Chondrocyte (in vitro differentiated cells): ENCODE results near the gene TLE5. TPM values are rescaled to one million over a fixed set of nuclear protein-coding genes. Genes with fewer than 3 reads are reported as not detected.

Source experiments
- DNase-seq: peaks from one replicate; pipeline ENCODE4 v3.0.0; 2021; ENCODE audit warnings: mixed read lengths, low spot score
- H3K27ac Mint-ChIP-seq: one replicate; pipeline ENCODE4 v1.8.0; 2021; ENCODE audit warnings: mild to moderate bottlenecking, moderate library complexity, mixed read lengths; ENCODE audit not compliant: unreplicated experiment
- H3K27me3 Mint-ChIP-seq: 2 replicates; pipeline ENCODE4 v1.8.0; 2021; ENCODE audit warnings: low read depth, mixed read lengths
- H3K36me3 Mint-ChIP-seq: 2 replicates; pipeline ENCODE4 v1.8.0; 2021; ENCODE audit warnings: low read depth, mixed read lengths
- H3K4me1 Mint-ChIP-seq: 2 replicates; pipeline ENCODE4 v1.8.0; 2021; ENCODE audit warnings: low read depth, mild to moderate bottlenecking, mixed read lengths
- H3K4me3 Mint-ChIP-seq: one replicate; pipeline ENCODE4 v1.8.0; 2021; ENCODE audit warnings: mild to moderate bottlenecking, moderate library complexity, mixed read lengths; ENCODE audit not compliant: unreplicated experiment
- H3K9me3 Mint-ChIP-seq: 2 replicates; pipeline ENCODE4 v1.8.0; 2021; ENCODE audit warnings: low read depth, mixed read lengths
- CTCF ChIP-seq: fragments of 200-600 bp; sonication (generic); IDR thresholded peaks from 2 replicates; pipeline ENCODE4 v1.5.0; 2021; ENCODE audit warnings: antibody characterized with exemption, mild to moderate bottlenecking, moderate library complexity
- total RNA-seq: library from RNA; stranded (reverse); gene quantifications from 3 replicates; pipeline ENCODE4 v1.2.1, GENCODE V29; 2021

Gene TLE5
- total RNA-seq, 1 donor from 2014 or later = 303 TPM

DNA sequence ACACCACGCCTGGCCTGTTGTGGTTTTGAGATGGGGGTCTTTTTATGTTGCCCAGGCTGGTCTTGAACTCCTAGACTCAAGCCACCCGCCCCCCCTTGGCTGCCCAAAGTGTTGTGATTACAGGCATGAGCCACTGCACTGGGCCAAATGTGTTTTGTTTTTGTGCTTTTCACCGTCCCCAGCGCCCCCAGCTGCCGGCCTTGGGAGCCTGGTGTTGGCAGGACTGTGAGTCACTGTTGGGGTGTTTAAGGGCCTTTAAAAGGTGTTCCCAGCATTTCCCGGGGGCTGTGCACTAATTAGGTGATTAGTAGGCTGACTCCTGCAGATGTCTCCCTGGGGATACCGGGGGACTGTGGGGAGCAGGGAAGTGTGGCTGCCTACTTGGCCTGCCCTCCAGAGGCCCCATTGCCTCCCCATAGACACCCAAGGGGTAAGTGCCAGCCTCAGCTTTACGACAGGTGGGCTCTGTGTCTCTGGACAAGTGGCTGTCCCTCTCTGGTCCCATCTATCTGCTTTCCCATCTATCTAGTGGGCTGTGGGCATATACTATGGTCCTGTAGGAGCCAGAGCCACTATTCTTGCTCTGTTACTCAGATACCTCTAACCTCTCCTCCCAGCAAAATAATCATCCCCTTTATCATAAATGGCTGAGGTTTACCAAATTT is 11.8 kb upstream of the TLE5 start:
- Mint-ChIP-seq H3K9me3 (no peaks in the 10 kb centered on the region), H3K4me1 (peaks cover 10% of the 10 kb centered on the region), H3K27ac (no peak overlapping the region), H3K27me3 (no peaks in the 10 kb centered on the region), H3K36me3 (no peaks in the 10 kb centered on the region), H3K4me3 (no peak overlapping the region)
- DNase-seq = no peak
- TF ChIP-seq CTCF = peak; percentile 25

- Mint-ChIP-seq H3K9me3 (no peaks in the 10 kb centered on the region), H3K4me3 (no peak overlapping the region), H3K27ac (no peak overlapping the region), H3K36me3 (no peaks in the 10 kb centered on the region), H3K4me1 (peaks cover 10% of the 10 kb centered on the region), H3K27me3 (no peaks in the 10 kb centered on the region)
- DNase-seq = no peak
- no peak for TF ChIP-seq CTCF
Measured at GRCh38 chr19:3073159-3073563, 10.9 kb upstream of the TLE5 start.

DNA sequence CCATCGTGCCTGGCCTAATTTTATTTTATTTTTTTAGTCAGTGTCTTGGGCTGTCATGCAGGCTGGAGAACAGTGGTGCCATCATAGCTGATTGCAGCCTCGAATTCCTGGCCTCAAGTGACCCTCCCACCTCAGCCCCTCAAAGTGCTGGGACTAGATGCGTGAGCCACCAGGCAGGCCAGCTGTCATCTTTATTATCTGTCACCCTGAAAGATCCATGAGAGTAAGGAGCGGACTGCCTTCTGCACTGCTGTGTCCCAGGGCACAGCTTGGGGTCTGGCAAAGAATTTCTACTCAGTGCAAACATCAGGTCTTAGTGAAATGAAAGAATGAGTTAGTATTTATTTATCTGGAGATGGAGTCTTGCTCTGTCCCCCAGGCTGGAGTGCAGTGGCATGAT is 9.5 kb upstream of the TLE5 start:
- no peak for TF ChIP-seq CTCF
- H3K27me3 Mint-ChIP-seq = no peaks in the 10 kb centered on the region
- H3K36me3 Mint-ChIP-seq = no peaks in the 10 kb centered on the region
- no peak for DNase-seq
- peaks cover 10% of the 10 kb centered on the region for H3K4me1 Mint-ChIP-seq
- H3K4me3 Mint-ChIP-seq = no peak overlapping the region
- no peaks in the 10 kb centered on the region for H3K9me3 Mint-ChIP-seq
- no peak overlapping the region for H3K27ac Mint-ChIP-seq

DNA sequence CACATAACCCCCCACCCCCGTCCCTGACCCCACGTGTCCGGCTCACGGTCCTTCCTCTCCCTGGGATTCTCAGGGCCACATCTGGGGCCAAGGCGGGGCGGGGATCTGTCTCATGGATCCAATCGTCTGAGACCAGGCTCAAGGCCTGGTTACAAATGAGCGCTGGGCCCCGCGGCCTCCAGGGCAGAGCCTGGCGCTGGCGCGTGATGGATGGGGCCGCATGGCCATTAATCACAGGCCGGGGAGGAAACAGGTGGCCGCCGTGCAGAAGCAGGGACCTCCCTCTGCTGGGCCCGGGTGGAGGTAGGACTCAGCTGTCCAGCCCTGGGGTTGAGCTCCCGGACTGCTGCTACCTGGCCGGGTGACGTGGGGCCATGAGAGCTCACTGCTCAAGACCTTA is 5.8 kb upstream of the TLE5 start:
- no peaks in the 10 kb centered on the region for H3K4me1 Mint-ChIP-seq
- no peak overlapping the region for H3K4me3 Mint-ChIP-seq
- no peak for DNase-seq
- TF ChIP-seq CTCF = no peak
- H3K36me3 Mint-ChIP-seq = no peaks in the 10 kb centered on the region
- H3K27ac Mint-ChIP-seq = no peak overlapping the region
- H3K27me3 Mint-ChIP-seq = no peaks in the 10 kb centered on the region
- H3K9me3 Mint-ChIP-seq = no peaks in the 10 kb centered on the region

- H3K27me3 Mint-ChIP-seq = no peaks in the 10 kb centered on the region
- H3K4me3 Mint-ChIP-seq = no peak overlapping the region
Measured at GRCh38 chr19:3067563-3067962, 5.3 kb upstream of the TLE5 start.

More at GRCh38 chr19:3067563-3067962, 5.3 kb upstream of the TLE5 start:
- no peak for TF ChIP-seq CTCF
- H3K4me1 Mint-ChIP-seq = no peaks in the 10 kb centered on the region
- no peak for DNase-seq
- H3K9me3 Mint-ChIP-seq = no peaks in the 10 kb centered on the region
- no peak overlapping the region for H3K27ac Mint-ChIP-seq
- no peaks in the 10 kb centered on the region for H3K36me3 Mint-ChIP-seq
